ENCODE data around the gene COPS7B.

GRCh38 chr2:231786177-231786916 is at the start of gene COPS7B:
- TF ChIP-seq, protein P1, sequence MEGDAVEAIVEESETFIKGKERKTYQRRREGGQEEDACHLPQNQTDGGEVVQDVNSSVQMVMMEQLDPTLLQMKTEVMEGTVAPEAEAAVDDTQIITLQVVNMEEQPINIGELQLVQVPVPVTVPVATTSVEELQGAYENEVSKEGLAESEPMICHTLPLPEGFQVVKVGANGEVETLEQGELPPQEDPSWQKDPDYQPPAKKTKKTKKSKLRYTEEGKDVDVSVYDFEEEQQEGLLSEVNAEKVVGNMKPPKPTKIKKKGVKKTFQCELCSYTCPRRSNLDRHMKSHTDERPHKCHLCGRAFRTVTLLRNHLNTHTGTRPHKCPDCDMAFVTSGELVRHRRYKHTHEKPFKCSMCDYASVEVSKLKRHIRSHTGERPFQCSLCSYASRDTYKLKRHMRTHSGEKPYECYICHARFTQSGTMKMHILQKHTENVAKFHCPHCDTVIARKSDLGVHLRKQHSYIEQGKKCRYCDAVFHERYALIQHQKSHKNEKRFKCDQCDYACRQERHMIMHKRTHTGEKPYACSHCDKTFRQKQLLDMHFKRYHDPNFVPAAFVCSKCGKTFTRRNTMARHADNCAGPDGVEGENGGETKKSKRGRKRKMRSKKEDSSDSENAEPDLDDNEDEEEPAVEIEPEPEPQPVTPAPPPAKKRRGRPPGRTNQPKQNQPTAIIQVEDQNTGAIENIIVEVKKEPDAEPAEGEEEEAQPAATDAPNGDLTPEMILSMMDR (IDR thresholded peaks at IDR 0.05): peak; percentile 25; the same call in 1 of the 2 replicates
- TF ChIP-seq ZNF219 (CRISPR knock-in tag; IDR thresholded peaks at IDR 0.05; ENCODE audit: borderline replicate concordance) (no peak; the same call in 1 of the 2 replicates), MAX (CRISPR knock-in tag; IDR thresholded peaks at IDR 0.05) (peak; percentile 73), CREM (CRISPR knock-in tag; IDR thresholded peaks at IDR 0.05) (0 out of 2 replicates have a peak, but pooled peaks have one; percentile 52), ETV6 (CRISPR knock-in tag; IDR thresholded peaks at IDR 0.05) (peak; percentile 70; the same call in 1 of the 2 replicates)
- TF ChIP-seq, protein P2, sequence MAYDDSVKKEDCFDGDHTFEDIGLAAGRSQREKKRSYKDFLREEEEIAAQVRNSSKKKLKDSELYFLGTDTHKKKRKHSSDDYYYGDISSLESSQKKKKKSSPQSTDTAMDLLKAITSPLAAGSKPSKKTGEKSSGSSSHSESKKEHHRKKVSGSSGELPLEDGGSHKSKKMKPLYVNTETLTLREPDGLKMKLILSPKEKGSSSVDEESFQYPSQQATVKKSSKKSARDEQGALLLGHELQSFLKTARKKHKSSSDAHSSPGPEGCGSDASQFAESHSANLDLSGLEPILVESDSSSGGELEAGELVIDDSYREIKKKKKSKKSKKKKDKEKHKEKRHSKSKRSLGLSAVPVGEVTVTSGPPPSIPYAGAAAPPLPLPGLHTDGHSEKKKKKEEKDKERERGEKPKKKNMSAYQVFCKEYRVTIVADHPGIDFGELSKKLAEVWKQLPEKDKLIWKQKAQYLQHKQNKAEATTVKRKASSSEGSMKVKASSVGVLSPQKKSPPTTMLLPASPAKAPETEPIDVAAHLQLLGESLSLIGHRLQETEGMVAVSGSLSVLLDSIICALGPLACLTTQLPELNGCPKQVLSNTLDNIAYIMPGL (CRISPR knock-in tag; IDR thresholded peaks at IDR 0.05): peak; percentile 97
- TF ChIP-seq, protein P3, sequence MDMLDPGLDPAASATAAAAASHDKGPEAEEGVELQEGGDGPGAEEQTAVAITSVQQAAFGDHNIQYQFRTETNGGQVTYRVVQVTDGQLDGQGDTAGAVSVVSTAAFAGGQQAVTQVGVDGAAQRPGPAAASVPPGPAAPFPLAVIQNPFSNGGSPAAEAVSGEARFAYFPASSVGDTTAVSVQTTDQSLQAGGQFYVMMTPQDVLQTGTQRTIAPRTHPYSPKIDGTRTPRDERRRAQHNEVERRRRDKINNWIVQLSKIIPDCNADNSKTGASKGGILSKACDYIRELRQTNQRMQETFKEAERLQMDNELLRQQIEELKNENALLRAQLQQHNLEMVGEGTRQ (CRISPR knock-in tag; IDR thresholded peaks at IDR 0.05): peak; percentile 42; the same call in 1 of the 2 replicates
- TF ChIP-seq, protein P4, sequence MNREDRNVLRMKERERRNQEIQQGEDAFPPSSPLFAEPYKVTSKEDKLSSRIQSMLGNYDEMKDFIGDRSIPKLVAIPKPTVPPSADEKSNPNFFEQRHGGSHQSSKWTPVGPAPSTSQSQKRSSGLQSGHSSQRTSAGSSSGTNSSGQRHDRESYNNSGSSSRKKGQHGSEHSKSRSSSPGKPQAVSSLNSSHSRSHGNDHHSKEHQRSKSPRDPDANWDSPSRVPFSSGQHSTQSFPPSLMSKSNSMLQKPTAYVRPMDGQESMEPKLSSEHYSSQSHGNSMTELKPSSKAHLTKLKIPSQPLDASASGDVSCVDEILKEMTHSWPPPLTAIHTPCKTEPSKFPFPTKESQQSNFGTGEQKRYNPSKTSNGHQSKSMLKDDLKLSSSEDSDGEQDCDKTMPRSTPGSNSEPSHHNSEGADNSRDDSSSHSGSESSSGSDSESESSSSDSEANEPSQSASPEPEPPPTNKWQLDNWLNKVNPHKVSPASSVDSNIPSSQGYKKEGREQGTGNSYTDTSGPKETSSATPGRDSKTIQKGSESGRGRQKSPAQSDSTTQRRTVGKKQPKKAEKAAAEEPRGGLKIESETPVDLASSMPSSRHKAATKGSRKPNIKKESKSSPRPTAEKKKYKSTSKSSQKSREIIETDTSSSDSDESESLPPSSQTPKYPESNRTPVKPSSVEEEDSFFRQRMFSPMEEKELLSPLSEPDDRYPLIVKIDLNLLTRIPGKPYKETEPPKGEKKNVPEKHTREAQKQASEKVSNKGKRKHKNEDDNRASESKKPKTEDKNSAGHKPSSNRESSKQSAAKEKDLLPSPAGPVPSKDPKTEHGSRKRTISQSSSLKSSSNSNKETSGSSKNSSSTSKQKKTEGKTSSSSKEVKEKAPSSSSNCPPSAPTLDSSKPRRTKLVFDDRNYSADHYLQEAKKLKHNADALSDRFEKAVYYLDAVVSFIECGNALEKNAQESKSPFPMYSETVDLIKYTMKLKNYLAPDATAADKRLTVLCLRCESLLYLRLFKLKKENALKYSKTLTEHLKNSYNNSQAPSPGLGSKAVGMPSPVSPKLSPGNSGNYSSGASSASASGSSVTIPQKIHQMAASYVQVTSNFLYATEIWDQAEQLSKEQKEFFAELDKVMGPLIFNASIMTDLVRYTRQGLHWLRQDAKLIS (CRISPR knock-in tag; IDR thresholded peaks at IDR 0.05; ENCODE audit: borderline replicate concordance): peak; percentile 94; the same call in 1 of the 2 replicates

Measured in WTC11 (cell line).